Activated CD4-positive, alpha-beta T cell treated with anti-CD3 and anti-CD28 coated beads, Interleukin-2, amount 50 U/mL, for 24 hours (primary cell): ENCODE results near the gene PRKAG2.
"Not testable (repeated sequence)": the region's sequence is repeated elsewhere in the genome, so short reads cannot be mapped to it uniquely, and the experiment has no call there.

Source experiments
- DNase-seq, 2 donors: peaks; one replicate each; pipeline ENCODE4 v3.0.0-alpha.2; 2020; ENCODE audit warnings: low read depth in 1 of 2, low spot score in 1 of 2

PRKAG2 gene

DNA sequence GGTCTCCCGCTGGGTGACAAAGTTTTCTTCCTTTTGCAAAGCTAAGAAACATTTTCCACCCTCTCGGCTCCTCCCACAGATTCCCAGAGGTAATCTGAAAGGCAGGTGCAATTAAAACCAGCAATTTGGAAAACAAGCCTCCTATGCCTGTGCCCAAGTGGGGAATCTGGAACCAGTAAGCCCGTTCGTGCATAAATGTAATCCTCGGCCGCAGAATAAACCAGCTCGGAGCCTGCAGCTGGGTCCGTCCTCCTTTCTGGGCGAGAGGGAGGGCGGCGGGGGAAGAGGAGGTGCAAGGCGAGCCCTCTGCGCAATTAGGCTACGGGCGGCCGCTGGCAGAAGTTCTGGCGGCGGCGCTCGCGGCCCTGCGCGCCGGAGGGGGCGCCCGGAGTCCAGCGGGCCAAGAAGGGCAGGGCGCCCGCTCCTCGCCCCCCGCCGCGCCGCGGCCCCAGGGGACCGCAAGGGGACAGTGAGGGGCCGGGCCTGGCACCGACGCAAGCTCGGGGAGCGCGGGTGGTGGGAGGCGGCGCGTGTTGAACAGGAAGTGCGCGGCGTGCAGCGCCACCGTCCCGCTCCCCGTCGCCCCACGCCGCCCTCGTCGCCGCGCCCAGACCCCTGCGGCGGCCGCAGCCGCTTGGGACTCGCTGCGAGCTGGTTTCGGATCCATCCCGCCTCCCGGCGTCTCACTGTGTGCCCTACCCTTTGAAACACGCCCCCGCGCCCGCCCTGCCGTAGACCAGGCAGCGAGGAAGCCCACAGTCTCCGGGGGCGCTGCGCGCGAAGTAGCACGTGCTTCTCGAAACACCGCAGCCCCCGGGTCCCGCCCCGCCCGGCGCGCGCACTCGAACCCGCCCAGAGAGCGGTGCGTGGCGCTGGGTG is at the start of gene PRKAG2:
TSS of gene PRKAG2 (minus strand) at position 217 of the 879 bp plus-strand sequence. CDS start 495 bp downstream, outside the sequence.
- DNase-seq: peak; percentile 56 to 57

DNA sequence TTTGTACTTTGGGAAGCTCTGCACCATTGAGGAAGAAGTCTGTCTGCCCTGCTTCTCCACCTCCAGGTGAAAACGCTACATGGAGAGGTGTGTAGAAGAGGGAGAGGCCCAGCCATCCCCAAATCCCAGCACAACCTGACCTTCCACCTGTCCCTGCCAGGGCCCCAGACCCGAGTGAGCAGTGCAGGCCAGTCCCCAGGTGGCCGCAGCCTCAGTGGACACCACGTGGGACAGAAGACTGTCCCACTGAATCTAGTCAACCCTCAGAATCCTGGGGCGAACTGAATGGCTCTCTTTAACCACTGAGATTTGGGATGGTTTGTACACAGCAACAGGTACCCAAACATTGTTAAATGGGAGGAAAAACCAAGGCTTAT is 49.4 kb upstream of the PRKAG2 start:
- no peak for DNase-seq

DNA sequence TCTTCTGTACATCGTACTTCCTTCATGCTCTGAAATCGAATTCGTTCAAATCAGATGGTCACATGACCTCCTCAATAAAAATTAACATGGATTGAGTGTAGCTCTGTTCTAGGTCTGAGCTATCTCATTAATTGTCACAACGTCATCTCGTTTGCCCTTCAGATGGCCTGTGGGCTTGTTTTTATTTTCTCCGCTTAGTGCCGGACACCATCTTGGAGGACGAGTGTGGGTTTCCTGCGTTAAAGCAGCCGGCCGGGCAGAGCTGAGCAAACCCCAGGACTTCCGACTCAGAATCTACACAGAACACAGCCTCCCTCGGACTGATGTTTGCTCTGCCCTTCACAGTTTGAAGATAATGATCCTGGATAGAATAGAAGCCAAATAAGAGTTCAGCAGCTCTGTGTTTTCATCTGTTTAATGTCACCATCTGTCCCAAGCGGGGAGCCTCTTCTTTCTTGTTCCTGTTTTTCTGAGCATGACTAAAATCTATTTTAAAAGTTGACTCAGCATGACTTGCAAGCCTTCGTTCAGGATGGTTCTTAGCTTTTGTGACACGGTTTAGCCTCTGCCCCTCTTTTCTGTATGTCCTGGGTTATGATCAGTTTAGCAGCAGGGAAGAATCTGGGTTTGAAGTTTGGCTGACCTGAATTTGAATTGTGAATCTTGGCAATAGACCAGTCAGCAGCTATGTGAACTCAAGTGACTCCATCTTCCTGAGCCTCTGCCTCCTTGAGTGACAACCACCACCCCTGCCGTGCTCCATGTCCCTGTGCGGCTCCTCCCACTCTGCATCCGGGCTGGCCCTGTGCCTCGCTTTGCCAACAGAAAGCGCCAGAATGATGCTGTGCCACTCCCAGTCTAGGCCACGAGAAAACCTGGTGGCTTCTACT is 48.8 kb upstream of the PRKAG2 start:
- DNase-seq: no peak

DNA sequence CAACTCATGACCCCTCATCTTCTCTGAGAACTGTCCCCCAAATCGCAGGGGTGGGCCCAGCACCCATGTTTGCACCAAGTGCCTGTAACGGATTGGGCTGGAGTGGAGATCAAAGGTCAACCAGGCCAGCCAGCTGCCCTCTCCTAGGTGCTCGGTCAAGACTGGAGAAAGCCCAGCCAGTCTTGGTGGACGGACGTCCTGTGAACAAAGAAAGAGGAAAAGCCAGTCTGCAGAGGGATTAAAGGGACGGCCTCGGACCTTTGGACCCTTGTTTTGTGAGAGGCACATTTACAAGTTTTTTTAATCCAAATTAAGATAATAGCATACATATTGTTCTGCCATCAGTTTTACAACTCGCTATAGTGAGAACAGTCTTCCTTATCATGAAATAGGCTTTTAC is 47.6 kb upstream of the PRKAG2 start:
- DNase-seq: no peak

DNA sequence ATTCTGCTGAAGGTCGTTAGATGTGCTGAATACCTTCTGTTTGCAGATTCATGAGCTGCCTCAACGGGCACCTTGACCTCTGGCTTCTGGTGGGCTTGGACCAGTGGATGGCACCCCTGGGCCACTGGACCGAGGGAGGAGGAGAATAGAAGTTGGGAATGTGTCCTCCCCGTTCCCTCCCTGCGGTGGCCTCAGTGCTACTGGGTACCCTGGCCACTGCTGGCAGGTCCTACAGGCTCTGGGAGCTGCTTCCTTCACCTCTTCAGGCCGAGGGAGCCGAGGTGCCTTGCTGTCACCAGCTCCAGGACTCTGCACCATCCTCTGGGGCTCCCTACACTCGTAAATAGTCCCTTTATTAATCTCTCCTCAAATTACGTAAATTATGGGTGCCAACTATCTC is 47.1 kb upstream of the PRKAG2 start:
- no peak for DNase-seq

DNA sequence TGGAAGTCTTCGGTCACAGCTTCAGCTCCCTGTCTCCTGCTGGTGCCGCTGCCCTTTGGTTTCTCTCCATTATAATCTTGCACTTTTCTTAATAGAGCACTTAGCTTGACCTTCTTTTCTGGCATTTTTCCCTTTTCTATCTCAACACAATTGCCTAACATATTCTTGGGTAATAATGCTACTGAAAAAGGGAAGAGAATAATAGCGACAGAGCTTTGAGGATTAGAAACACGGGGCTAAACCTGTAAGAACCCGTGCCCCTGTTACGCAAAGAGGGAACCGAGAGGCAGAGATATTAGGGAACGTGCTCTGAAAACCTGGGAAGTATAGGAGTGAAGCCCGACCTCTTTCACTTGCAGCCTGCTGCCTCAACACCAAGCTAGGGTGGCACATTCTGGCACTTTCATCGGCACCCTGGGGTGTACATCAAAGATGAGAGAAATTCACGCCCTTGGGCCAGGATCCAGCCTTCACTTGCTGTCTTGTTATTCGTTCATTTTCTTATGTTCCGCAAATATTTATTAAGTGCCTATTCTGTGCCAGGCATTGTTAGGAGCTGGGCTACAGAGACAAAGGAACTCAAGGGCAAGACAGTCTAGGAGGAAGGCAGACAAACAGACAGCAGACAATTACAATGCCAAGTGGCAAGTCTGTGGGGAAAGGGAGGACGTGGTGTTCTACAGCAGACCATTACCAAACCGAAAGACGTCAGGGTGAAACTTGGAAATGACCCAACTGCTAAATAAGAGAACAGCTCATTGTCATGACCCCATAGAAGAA is 46.4 kb upstream of the PRKAG2 start:
- DNase-seq: no peak

DNA sequence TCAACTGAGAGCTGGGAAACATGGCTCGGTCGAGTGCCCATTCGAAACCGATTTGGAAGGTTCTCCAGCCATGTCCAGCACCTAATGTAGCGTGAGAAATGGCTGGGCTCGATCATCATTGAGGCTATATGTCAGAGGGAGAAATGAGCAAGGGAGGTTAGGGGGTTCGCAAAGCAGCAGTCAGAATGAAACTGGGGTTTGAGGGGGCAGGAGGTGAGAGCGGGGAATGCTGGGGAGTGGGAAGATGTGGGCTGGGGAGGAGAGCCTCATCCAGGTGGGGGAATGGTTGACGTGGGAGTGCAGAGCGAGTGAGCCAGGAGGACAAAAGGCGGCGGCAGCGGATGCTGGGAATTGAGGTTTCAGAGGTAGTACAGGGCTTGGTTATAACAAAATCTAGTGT is 44.5 kb upstream of the PRKAG2 start:
- no peak for DNase-seq

DNA sequence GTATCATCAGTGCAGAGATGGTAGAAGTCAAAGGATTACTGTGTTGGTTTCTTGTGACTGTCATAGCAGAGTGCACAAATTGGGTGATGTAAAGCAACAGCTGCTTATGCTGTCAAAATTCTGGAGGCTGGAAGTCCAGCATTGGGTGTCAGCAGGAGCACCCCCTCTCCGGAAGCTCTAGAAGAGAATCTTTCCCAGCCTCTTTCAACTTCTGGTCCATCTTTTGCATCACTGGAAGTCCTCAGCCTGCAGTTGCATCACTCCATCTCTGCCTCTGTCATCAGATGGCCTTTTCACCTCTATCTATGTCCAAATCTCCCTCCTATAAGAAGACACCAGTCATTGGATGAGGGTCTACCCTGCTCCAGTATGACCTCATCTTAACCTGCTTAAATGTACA is 43.6 kb upstream of the PRKAG2 start:
- no peak for DNase-seq

DNA sequence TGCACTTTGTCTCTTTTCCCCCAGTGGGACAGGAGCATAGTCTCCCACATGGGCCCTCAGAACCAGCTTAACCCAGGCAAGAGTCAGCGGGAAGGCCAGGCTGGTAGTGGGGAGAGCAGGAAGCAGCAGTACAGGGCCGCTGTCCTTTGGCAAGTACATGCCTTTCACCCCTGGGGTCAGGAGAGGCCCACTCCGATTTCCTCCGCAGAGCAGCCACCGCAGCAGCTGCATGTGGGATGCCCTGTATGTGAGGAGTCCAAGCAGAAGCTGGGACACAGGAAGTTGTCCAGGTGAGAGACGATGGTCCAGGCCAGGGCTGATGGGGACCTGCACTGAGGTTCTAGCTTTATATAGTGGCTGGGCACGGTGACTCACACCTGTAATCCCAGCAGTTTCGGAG is 42.7 kb upstream of the PRKAG2 start:
- DNase-seq: no peak

DNA sequence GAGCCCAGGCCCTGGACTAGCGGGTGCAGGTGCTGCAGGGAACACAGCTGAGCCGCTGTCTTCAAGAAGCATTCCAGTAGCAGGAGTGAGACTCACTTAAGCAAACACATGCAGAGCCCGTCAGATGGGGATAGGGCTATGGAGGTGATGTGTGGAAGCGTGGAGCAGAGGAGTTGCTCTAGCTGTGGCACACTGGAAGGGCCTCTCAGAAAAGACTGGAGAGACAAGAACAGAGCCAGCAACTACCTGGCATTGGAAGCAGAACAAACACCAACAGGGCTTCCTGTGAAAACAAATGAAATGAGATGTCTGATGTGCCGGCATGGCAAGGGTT is 41.6 kb upstream of the PRKAG2 start:
- no peak for DNase-seq

DNA sequence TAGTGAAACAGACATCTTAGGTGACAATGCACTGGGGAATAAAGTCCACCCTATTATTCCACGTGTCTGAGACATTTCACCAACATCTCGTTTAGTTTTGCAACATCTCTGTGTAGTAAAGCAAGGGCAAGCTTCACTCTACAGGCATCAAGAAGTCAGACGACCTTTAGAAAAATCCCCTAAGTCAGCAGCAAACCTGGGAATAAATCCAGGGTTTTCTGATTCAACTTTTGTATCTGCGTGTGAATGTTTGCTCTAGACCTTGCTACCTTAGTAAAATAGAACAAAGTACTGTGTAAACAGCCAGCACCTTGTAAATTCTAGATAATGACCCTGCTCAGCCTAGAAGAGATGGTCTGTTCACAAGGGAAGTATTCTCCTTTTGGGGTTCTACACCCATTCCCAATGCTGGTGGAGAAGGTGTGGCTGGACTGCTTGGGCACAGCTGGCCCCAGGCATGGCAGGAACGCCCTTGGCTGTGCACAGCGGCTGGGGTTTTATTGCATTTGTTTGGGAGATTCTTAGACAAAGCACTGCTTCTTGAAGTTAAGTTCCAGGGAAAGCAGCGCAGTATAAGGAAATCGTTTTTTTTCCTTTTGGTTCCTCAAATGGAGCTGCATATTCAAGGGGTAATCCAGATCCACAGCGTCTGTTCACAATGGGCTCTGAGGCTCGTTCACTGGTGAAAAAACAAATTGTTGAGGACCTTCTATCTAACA is 41.0 kb upstream of the PRKAG2 start:
- DNase-seq: no peak

DNA sequence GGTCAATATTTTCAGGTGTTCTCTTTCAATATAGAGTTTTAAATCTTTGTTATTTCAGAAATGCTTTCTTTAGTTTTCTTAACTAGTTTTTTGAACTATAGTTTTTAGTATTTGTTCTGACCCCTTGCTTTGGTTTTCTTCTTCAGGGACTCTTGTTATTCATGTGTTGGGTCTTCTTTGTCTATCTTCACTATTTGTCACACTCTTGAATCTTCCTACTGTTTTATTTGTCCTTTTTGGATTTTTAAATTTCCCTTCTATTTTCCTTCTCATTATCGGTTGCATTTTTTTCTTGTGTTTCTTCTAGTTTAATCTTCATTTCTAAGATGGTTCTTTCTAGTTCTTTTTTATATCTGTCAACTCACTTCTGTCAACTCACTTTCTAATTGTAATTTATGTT is 37.1 kb upstream of the PRKAG2 start:
- no peak for DNase-seq

DNA sequence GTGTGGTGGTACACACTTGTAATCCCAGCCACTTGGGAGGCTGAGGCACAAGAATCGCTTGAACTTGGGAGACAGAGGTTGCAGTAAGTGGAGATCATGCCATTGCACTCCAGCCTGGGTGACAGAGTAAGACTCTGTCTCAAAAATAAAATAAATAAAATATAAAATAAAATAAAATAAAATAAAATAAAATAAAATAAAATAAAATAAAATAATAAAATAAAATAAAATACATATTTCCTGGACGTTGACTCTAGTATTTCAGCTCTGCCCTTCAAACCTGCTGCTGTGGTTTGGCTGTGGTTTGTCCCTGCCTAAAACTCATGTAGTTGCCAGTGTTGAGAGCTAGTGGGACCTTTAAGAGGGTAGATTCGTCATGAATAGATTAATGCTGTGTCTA is 33.7 kb upstream of the PRKAG2 start:
- DNase-seq: not testable (repeated sequence)

DNA sequence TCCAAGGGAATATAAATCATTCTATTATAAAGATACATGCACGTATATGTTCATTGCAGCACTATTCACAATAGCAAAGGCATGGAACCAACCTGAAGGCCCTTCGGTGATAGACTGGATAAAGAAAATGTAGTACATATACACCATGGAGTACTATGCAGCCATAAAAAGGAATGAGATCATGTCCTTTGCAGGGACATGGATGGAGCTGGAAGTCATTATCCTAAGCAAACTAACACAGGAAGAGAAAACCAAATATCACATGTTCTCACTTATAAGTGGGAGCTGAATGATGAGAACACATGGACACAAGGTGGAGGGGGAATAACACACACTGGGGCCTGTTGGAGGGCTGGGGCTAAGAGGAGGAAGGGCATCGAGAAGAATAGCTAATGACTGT is 30.2 kb upstream of the PRKAG2 start:
- DNase-seq: not testable (repeated sequence)

DNA sequence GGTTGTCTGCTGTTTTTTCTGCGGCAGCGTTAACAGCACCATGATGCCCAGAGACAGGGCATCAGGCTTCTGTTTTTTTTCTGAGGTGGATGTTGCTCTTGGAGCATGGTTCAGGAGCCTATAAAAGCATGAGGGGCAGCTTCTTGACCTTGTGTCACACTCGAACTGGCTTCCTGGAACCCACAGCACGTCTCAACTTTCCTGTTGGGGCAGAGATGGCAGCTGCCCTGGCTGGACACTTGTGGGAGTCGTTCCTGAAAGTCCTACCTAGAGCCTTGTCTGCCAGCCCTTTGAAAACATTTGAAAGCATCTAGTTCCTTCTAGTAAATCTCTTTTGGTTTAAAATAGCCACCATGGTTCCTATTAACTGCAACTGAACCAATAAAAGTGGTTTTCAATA is 28.9 kb upstream of the PRKAG2 start:
- DNase-seq: no peak

DNA sequence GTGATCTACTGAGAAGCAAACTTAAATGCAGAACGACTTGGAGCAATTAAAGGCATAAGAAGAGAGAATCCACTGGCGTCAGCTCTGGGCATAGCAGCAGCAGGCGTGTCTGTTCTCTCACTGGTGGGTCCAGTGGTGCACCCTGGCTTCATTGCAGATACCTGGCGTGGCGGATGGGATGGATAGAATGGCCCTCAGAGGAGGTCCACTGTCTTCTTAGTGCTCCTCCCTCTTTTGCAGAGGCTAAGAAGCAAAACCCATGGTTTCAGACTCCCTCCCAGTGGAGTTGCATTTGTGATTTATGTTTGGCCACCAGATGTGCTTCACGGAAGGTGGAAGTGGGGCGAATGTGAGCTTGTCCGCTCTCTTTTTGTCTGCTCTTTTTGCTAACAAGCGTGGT is 28.4 kb upstream of the PRKAG2 start:
- no peak for DNase-seq

DNA sequence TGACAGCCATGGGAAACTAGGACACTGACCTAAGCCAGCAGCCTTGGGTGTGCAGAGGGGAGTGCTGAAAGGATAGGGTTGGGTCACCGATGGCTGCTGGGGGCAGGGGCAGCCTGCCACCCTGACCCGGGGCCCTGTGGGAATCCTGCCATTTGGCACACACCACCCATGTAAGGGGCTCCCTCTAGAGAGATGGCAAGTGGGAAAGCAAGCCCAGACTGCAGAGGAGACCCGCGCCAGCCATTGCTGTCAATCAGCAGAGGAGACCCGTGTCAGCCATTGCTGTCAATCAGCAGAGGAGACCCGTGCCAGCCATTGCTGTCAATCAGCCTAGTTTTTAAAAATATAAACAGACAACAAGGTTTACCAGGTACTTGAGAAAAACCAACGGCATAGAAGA is 27.4 kb upstream of the PRKAG2 start:
- DNase-seq: no peak

DNA sequence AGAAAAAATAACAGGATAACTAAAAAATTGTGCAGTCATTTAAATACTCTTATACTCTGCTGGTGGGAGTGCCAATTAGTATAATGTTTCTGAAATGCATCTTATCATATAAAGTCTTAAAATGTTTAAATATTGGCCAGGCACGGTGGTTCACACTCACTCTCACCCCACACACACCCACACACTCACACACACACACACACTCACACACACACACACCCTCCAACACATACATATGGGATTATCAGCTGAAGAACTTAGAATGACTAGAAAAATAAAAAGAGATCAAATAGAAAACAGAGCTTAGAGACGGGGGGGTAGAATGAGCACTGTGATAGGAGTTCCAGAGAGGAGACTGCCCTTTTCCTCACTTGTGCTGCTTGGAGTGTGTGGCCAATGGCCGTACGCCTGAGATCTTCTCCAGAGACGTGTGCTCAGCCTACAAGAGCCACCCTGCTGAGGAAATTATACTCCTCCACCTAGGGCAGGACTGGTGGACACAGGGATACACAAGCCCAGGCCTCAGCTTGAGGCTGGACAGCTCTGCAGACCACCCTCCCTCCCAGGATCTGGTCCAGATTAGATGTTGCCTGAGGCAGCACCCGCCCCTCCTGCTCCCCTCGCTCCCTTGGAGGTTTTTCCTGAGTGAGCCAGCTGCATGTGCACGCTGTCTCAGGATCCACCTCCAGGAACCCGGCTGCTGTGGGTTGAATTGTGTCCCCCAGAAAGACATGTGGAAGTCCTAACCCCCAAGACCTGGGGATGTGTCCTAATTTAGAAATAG is 26.5 kb upstream of the PRKAG2 start:
- no peak for DNase-seq

DNA sequence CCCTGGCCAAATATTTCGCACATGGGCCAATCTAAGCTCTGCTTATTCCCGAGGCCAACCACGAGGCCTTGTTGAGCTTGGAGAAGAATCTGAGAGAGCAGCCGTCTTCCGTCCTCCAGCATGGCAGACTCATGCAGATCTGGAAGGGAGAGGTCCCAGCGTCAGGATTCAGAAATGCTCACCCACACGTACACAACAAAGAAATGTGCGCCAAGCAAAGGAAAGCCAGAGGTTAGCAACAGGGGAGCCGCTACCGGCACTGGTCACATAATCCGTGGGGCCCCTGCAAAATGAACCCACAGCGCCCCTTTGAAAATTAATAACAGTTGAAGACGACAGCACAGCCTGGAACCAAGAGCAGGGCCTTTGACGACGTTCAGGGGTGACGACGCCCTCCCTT is 25.4 kb upstream of the PRKAG2 start:
- DNase-seq: no peak

DNA sequence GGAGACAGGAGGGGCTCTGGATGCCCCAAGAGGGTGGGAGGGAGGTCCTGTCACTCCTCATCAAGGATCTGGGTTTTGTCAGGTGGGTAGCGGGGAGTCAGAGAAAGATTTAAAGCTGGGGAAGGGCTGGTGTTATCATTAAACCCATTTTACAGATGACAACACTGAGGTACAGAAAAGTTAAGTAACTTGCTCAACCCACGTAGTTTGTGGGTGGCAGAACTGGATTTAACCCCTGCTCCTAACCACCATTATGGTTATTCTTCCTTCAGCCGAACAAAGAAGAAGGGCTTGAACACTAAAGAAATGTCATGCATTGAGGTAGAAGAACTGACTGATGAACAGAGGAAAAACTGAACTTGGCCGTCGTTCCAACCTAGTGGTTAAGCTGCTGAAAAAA is 24.9 kb upstream of the PRKAG2 start:
- DNase-seq: no peak
